K562 (cell line): ENCODE results near the gene UBR7. TPM values are rescaled to one million over a fixed set of nuclear protein-coding genes. Genes with fewer than 3 reads are reported as not detected.

Experiments used
- ATAC-seq: fragments of 200-7000 bp; cut with Tn5 transposase; 3 replicates; pipeline ENCODE4 v1.9.1; 2020; ENCODE audit warnings: moderate library complexity
- BruUV-seq: library from RNA; stranded (reverse); fragments of 400-500 nt; replicated peaks from 2 replicates; lab custom pipeline; 2021; lab: Mats Ljungman, UMichigan
- CTCF ChIA-PET: fragments of 300-600 bp; formaldehyde crosslinking; extraction: SDS; loops from one replicate; lab custom pipeline; 2021; ENCODE audit warnings: low intra/inter-chr PET ratio; lab: Yijun Ruan, JAX
- POLR2A ChIA-PET: fragments of 300-600, 350-650 bp; sonication (Branson Sonifier 250); formaldehyde crosslinking; extraction: SDS; loops from one replicate; lab custom pipeline; 2021; ENCODE audit warnings: antibody characterized with exemption, inconsistent platforms; lab: Yijun Ruan, JAX
- DNase-seq, 4 experiments: peaks; one replicate each; pipeline versions ENCODE4 v3.0.0 to v3.0.0-alpha.2; 2011 to 2018; ENCODE audit warnings: low spot score in 3 of 4, mixed read lengths in 3 of 4; ENCODE audit errors: extremely low read depth in 1 of 4
- FAIRE-seq: peaks from 2 replicates; lab custom pipeline; 2011; peaks lifted over from hg19 to GRCh38; lab: Jason Lieb, UNC
- H2AFZ ChIP-seq: 2 replicates; pipeline ENCODE4 v1.6.0; 2011; ENCODE audit warnings: low read depth, low read length, control low read depth, inconsistent platforms
- H3K27ac ChIP-seq: fragments of 200-600 bp; 3 replicates; pipeline ENCODE4 v1.8.0; 2011; ENCODE audit warnings: low read depth, mild to moderate bottlenecking, control low read depth, inconsistent platforms, low read length, moderate library complexity, mixed read lengths; ENCODE audit errors: extremely low read depth
- H3K27me3 ChIP-seq, 2 experiments: fragments of 300-600 bp in 1 of 2; 2 replicates in 1 of 2; 3 replicates in 1 of 2; pipeline versions ENCODE4 v1.6.0 to v1.8.0; 2011; ENCODE audit warnings: inconsistent platforms in 2 of 2, low read length in 2 of 2, mild to moderate bottlenecking in 1 of 2, mixed read lengths in 1 of 2, moderate library complexity in 1 of 2; ENCODE audit not compliant: control insufficient read depth in 2 of 2, insufficient read depth in 2 of 2
- H3K36me3 ChIP-seq: fragments of 300-600 bp; 3 replicates; pipeline ENCODE4 v1.8.0; 2011; ENCODE audit warnings: mild to moderate bottlenecking, low read length, inconsistent platforms; ENCODE audit not compliant: control insufficient read depth, insufficient read depth
- H3K4me1 ChIP-seq, 2 experiments: fragments of 200-600 bp in 1 of 2; replicated peaks in 1 of 2; 2 replicates in 1 of 2; 3 replicates in 1 of 2; pipeline versions ENCODE4 v1.5.1 to v1.8.0; 2011; ENCODE audit warnings: inconsistent platforms in 2 of 2, low read length in 2 of 2, mild to moderate bottlenecking in 1 of 2, mixed read lengths in 1 of 2, moderate library complexity in 1 of 2; ENCODE audit not compliant: control insufficient read depth in 2 of 2, insufficient read depth in 2 of 2
- H3K4me2 ChIP-seq: 2 replicates; pipeline ENCODE4 v1.6.1; 2011; ENCODE audit warnings: low read length, control low read depth, inconsistent platforms, mixed read lengths; ENCODE audit not compliant: insufficient read depth
- H3K4me3 ChIP-seq: fragments of 200-600 bp; sonication (generic), shearing (Covaris generic); 2 replicates; pipeline ENCODE4 v1.5.1; 2016; ENCODE audit warnings: control low read depth, inconsistent platforms
- H3K79me2 ChIP-seq: fragments of 200-600 bp; 3 replicates; pipeline ENCODE4 v1.8.0; 2011; ENCODE audit warnings: low read length, inconsistent platforms; ENCODE audit not compliant: control insufficient read depth, insufficient read depth
- H3K9ac ChIP-seq, 2 experiments: 2 replicates each; pipeline versions ENCODE4 v1.6.0 to v1.6.1; 2011; ENCODE audit warnings: low read depth in 2 of 2, low read length in 2 of 2, control low read depth in 1 of 2, inconsistent platforms in 1 of 2, mild to moderate bottlenecking in 1 of 2, mixed read lengths in 1 of 2; ENCODE audit not compliant: insufficient read depth in 1 of 2
- H3K9me1 ChIP-seq: one replicate; pipeline ENCODE4 v1.6.0; 2011; ENCODE audit warnings: inconsistent platforms, mild to moderate bottlenecking, low read length, moderate library complexity; ENCODE audit not compliant: control insufficient read depth, insufficient read depth
- H3K9me3 ChIP-seq: replicated peaks from 2 replicates; pipeline ENCODE4 v1.5.1; 2011; ENCODE audit warnings: low read depth, low read length, inconsistent platforms; ENCODE audit not compliant: control insufficient read depth, insufficient read depth
- H4K20me1 ChIP-seq: replicated peaks from 2 replicates; pipeline ENCODE4 v1.6.1; 2011; ENCODE audit warnings: low read length, inconsistent platforms, mixed read lengths; ENCODE audit not compliant: control insufficient read depth, insufficient read depth
- CBFA2T3 ChIP-seq: fragments of 450-650 bp; IDR thresholded peaks from 2 replicates; pipeline ENCODE4 v1.6.1; 2017
- CCAR2 ChIP-seq: fragments of 200-400 bp; formaldehyde crosslinking; IDR thresholded peaks from 2 replicates; pipeline ENCODE4 v1.6.1; 2017; ENCODE audit warnings: mild to moderate bottlenecking, low read depth, low read length
- EHMT2 ChIP-seq: fragments of 450-650 bp; IDR thresholded peaks from 2 replicates; pipeline ENCODE4 v1.6.1; 2018; ENCODE audit warnings: antibody characterized with exemption
- PHF21A ChIP-seq: fragments of 450-650 bp; IDR thresholded peaks from 2 replicates; pipeline ENCODE4 v1.6.1; 2017; ENCODE audit warnings: low read depth, borderline replicate concordance
- SNRNP70 ChIP-seq: fragments of 200-400 bp; formaldehyde crosslinking; optimal IDR thresholded peaks from 2 replicates; pipeline ENCODE3; 2017; ENCODE audit warnings: low read depth, low read length
- TRIM24 ChIP-seq, 2 experiments: fragments of 450-650 bp; IDR thresholded peaks; 2 replicates each; pipeline ENCODE4 v1.6.1; 2016
- TRIM25 ChIP-seq: fragments of 450-650 bp; IDR thresholded peaks from 2 replicates; pipeline ENCODE4 v1.7.0; 2016; ENCODE audit warnings: borderline replicate concordance
- ZNF121 ChIP-seq: sonication (generic); formaldehyde crosslinking; conservative IDR thresholded peaks from 2 replicates; pipeline ENCODE4 v1.8.0; 2022; ENCODE audit warnings: missing genetic modification reagents
- ZNF184 ChIP-seq: sonication (generic); formaldehyde crosslinking; IDR thresholded peaks from 2 replicates; pipeline ENCODE4 v1.5.0; 2020; ENCODE audit warnings: missing genetic modification reagents
- ZNF785 ChIP-seq: fragments of 250-450 bp; sonication (Bioruptor Pico); IDR thresholded peaks from 2 replicates; pipeline ENCODE4 v1.4.0; 2020; ENCODE audit warnings: mild to moderate bottlenecking
- WGBS: fragments of 100-300 bp; shearing (Covaris generic); methylation state at CpG from one replicate; pipeline ENCODE4 v1.1.6; 2016; ENCODE audit warnings: low coverage, mixed read lengths; ENCODE audit not compliant: insufficient coverage; ENCODE audit errors: missing lambda C conversion rate; 5-methylcytosine and 5-hydroxymethylcytosine counted together
- in situ Hi-C: fragments of 300-500 bp; cut with MboI; formaldehyde crosslinking; loops from 4 replicates; pipeline ENCODE4 v1.15.0; 2018; ENCODE audit warnings: inconsistent platforms, mixed read lengths
- intact Hi-C: fragments of 100-400 bp; cut with micrococcal nuclease; formaldehyde crosslinking; loops from 2 replicates; pipeline ENCODE4 v1.14.2; 2022
- polyA plus RNA-seq, 8 experiments: library from polyadenylated mRNA; depleted of rRNA in 4 of 8; stranded (reverse) in 5 of 8; unstranded in 3 of 8; fragments of >200 nt; fragmentation: Nextera tagmentation in 2 of 8; fragmentation: Illumina TruSeq in 1 of 8; extraction: Ambion mirVana in 2 of 8; extraction: Trizol in 1 of 8; gene quantifications; 2 replicates each; pipeline versions ENCODE4 v1.2.1 to v1.2.3, GENCODE V29; 2011 to 2014; ENCODE audit warnings: inconsistent platforms in 1 of 8, missing spikeins in 1 of 8
- total RNA-seq, 7 experiments: library from RNA; depleted of rRNA in 6 of 7; stranded (reverse); fragments of >200 nt in 6 of 7; fragmentation: Illumina TruSeq in 2 of 7; extraction: Trizol in 2 of 7; gene quantifications; 2 replicates each; pipeline versions ENCODE4 v1.2.1 to v1.2.3, GENCODE V29; 2011 to 2021; ENCODE audit warnings: low replicate concordance in 1 of 7
- TF ChIP-seq, protein P1 (sequence below): IDR thresholded peaks from 3 replicates; pipeline ENCODE4 v1.6.1; 2011; ENCODE audit warnings: borderline replicate concordance, mild to moderate bottlenecking, moderate library complexity; ENCODE audit not compliant: insufficient read length; ENCODE audit errors: extremely low read depth
- TF ChIP-seq, protein P2 (sequence below): IDR thresholded peaks from 2 replicates; pipeline ENCODE4 v1.6.1; 2016; ENCODE audit warnings: missing genetic modification characterization, missing compliant biosample characterization
- TF ChIP-seq, protein P3 (sequence below), 3 experiments: IDR thresholded peaks in 2 of 3; conservative IDR thresholded peaks in 1 of 3; 2 replicates each; pipeline ENCODE4 v1.5.1; 2011 to 2012; ENCODE audit warnings: low read length in 3 of 3, mild to moderate bottlenecking in 3 of 3, control low read depth in 2 of 3, improper control_type of control experiment in 1 of 3, inconsistent platforms in 1 of 3, low read depth in 1 of 3, mixed read lengths in 1 of 3, moderate library complexity in 1 of 3; ENCODE audit not compliant: insufficient read depth in 2 of 3

UBR7 gene
- total and polyA plus RNA-seq, 9 of the 15 experiments (the other 6 are each of a cell fraction or from before 2014, with no cell fraction given), result 12.5 to 63.0 (median 34.4) TPM

DNA sequence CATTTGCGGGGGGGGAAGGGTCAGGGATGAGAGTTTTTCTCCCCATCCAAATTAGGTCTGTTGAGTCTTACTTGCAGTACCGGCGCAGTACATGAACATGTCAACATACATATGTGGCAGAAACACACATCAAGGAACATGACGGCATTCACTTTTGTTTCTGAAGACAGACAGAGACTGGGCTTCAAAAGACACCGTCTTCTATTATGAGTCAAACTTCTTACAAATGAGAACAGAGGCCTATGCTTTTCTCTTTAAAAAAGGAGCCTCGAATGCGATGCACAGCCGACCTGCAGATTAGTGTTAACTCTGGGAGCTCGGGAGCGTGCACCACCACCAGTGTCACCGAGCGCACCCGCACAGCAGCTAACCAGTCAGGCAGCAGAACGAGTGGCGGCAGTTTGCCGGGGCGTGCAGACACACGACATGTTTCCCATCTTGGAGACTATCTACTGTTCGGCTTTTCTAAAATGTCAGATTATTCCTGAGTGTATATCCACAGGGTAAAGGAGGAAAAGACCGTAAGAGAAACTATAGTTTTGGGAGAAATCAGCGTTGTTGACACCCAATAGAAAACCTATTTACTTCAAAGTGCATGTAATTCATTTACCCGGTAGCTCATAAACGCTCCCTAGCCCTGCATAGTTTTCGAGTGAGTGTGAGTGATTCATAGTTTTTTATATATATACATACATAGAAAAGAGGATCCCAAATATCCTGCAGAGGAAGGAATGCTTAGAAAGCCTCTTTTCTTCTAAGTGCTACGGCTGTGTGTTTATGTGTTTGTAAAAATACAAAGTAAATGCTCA, 33.0 kb downstream of the UBR7 start:
- intact Hi-C loops, result loop anchor here (10.0 kb wide), 1 partner anchor 235 kb away; no protein-coding TSS in a partner anchor
- H3K36me3 ChIP-seq, result peaks cover 15% of the 10 kb centered on the region; the same call in 2 of the 3 replicates
- H3K27ac ChIP-seq, result no peak overlapping the region
- FAIRE-seq, result no peak
- in situ Hi-C loops, result loop anchor here (5.0 kb wide), 1 partner anchor 302 kb away; no protein-coding TSS in a partner anchor
- BruUV-seq, result no TSS peak
- no peak for DNase-seq
- H3K4me1 ChIP-seq, result no peaks in the 10 kb centered on the region
- no peak for ATAC-seq
- H3K79me2 ChIP-seq, result no peaks in the 10 kb centered on the region
- CTCF ChIA-PET, result no interaction called here
- no peak overlapping the region for H2AFZ ChIP-seq
- no peaks in the 10 kb centered on the region for H3K9me3 ChIP-seq
- POLR2A ChIA-PET, result interaction anchor here (0.7 kb wide), 1 partner anchor 47 kb away, joined by 3 read pairs; no protein-coding TSS in a partner anchor
- no peak overlapping the region for H3K4me2 ChIP-seq
- 0 out of 5 replicates have a peak, but pooled peaks cover 0 to 2% of the 10 kb centered on the region in 2 experiments for H3K27me3 ChIP-seq
- no peak overlapping the region for H3K9ac ChIP-seq
- no peak overlapping the region for H3K4me3 ChIP-seq
- H3K9me1 ChIP-seq, result no peaks in the 10 kb centered on the region
- H4K20me1 ChIP-seq, result no peaks in the 10 kb centered on the region
- 89% methylated on average over 14 of the region's 25 CpGs for WGBS
- no peak for TF ChIP-seq ZNF184 (CRISPR knock-in tag)
- no peak for TF ChIP-seq ZNF121 (CRISPR knock-in tag)
- TF ChIP-seq PHF21A, result no peak
- TF ChIP-seq, protein P1, sequence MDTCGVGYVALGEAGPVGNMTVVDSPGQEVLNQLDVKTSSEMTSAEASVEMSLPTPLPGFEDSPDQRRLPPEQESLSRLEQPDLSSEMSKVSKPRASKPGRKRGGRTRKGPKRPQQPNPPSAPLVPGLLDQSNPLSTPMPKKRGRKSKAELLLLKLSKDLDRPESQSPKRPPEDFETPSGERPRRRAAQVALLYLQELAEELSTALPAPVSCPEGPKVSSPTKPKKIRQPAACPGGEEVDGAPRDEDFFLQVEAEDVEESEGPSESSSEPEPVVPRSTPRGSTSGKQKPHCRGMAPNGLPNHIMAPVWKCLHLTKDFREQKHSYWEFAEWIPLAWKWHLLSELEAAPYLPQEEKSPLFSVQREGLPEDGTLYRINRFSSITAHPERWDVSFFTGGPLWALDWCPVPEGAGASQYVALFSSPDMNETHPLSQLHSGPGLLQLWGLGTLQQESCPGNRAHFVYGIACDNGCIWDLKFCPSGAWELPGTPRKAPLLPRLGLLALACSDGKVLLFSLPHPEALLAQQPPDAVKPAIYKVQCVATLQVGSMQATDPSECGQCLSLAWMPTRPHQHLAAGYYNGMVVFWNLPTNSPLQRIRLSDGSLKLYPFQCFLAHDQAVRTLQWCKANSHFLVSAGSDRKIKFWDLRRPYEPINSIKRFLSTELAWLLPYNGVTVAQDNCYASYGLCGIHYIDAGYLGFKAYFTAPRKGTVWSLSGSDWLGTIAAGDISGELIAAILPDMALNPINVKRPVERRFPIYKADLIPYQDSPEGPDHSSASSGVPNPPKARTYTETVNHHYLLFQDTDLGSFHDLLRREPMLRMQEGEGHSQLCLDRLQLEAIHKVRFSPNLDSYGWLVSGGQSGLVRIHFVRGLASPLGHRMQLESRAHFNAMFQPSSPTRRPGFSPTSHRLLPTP, result no peak
- TF ChIP-seq EHMT2, result no peak
- TF ChIP-seq, protein P2, sequence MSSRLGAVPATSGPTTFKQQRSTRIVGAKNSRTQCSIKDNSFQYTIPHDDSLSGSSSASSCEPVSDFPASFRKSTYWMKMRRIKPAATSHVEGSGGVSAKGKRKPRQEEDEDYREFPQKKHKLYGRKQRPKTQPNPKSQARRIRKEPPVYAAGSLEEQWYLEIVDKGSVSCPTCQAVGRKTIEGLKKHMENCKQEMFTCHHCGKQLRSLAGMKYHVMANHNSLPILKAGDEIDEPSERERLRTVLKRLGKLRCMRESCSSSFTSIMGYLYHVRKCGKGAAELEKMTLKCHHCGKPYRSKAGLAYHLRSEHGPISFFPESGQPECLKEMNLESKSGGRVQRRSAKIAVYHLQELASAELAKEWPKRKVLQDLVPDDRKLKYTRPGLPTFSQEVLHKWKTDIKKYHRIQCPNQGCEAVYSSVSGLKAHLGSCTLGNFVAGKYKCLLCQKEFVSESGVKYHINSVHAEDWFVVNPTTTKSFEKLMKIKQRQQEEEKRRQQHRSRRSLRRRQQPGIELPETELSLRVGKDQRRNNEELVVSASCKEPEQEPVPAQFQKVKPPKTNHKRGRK (tag), result no peak
- no peak for TF ChIP-seq ZNF785 (CRISPR knock-in tag)
- no peak for TF ChIP-seq TRIM25
- TF ChIP-seq CCAR2, result no peak
- TF ChIP-seq, protein P3, sequence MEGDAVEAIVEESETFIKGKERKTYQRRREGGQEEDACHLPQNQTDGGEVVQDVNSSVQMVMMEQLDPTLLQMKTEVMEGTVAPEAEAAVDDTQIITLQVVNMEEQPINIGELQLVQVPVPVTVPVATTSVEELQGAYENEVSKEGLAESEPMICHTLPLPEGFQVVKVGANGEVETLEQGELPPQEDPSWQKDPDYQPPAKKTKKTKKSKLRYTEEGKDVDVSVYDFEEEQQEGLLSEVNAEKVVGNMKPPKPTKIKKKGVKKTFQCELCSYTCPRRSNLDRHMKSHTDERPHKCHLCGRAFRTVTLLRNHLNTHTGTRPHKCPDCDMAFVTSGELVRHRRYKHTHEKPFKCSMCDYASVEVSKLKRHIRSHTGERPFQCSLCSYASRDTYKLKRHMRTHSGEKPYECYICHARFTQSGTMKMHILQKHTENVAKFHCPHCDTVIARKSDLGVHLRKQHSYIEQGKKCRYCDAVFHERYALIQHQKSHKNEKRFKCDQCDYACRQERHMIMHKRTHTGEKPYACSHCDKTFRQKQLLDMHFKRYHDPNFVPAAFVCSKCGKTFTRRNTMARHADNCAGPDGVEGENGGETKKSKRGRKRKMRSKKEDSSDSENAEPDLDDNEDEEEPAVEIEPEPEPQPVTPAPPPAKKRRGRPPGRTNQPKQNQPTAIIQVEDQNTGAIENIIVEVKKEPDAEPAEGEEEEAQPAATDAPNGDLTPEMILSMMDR (IDR thresholded peaks at IDR 0.05 in 2 of 3, conservative IDR thresholded peaks at IDR 0.05 in 1 of 3; ENCODE audit: insufficient read depth in 2 of 3, low read depth in 1 of 3, low read length in 3 of 3), result no peak
- TF ChIP-seq CBFA2T3, result no peak
- TF ChIP-seq TRIM24 (IDR thresholded peaks at IDR 0.05), result no peak
- TF ChIP-seq SNRNP70, result no peak
